D721Med (cell line): ENCODE measurements around the gene RPS27L.

ENCODE experiments used
- DNase-seq: peaks from one replicate; pipeline ENCODE4 v3.0.0; 2011; ENCODE audit warnings: low spot score; ENCODE audit not compliant: insufficient read length
- FAIRE-seq: peaks from 2 replicates; lab custom pipeline; 2011; peaks lifted over from hg19 to GRCh38; lab: Jason Lieb, UNC
- CTCF ChIP-seq: IDR thresholded peaks from 2 replicates; pipeline ENCODE4 v1.5.1; 2012; ENCODE audit warnings: mild to moderate bottlenecking, control low read depth; ENCODE audit not compliant: insufficient read depth; ENCODE audit errors: missing control alignments

RPS27L gene

GRCh38 chr15:63197626-63198025 lies 40.3 kb upstream of the RPS27L start:
- TF ChIP-seq CTCF, result no peak
- FAIRE-seq (no peak), DNase-seq (no peak)

DNA sequence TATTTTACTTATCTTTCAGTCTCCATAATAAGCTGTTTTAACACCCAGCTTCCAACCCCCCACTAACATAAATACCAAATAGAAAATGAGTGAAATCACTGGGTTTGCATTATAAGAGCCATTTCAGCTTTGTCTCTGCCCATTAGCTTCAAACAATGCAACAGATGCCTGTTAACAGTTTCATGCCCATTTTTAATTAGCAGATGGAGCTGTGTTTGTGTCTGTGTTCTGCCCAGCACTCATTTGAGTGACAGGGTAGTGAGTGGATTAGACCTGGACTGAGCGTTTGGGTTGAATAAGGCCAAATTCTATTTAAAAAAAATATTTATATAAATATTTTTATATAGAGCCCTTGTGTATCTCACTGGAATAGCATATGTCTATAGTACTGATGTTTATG lies 39.6 kb upstream of the RPS27L start:
- TF ChIP-seq CTCF, result no peak
- DNase-seq, result no peak
- FAIRE-seq, result no peak

- FAIRE-seq, result no peak
- no peak for TF ChIP-seq CTCF
- DNase-seq, result no peak
Observed at GRCh38 chr15:63195569-63196015, 38.3 kb upstream of the RPS27L start.

DNA sequence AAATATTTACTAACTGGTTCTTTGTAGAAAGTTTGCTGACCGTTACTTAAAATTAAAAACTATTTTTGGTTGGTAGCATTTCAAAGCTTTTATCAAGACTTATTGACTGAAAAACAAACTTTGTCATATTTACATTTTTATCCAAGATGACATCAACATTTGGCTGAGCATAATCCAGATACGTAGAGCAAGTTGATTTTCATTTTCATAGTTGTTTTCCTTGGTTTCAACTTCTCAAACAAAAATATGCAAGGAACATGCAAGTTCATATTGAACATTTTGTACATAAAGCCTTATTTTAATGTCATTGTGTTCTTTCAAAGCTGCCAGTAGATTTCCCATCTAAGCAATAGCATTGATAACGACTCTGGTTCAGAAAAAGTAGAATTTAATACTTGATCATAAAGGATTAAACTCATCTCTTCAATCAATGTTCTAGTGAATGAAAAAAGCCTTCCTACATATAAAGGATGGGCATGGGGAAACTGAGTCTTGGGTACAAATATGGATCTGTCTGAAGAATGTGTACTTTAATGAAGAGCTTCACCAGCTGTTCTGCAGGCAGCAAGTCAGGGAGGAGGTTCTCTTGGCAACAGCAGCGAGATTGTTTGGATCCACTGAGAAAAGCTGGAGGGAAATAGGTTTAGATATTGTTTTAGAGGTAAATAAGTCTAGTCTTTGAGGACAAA lies 37.7 kb upstream of the RPS27L start:
- FAIRE-seq (no peak), DNase-seq (no peak)
- TF ChIP-seq CTCF, result no peak

GRCh38 chr15:63194302-63194701 lies 37.0 kb upstream of the RPS27L start:
- no peak for DNase-seq
- no peak for FAIRE-seq
- TF ChIP-seq CTCF, result no peak

DNA sequence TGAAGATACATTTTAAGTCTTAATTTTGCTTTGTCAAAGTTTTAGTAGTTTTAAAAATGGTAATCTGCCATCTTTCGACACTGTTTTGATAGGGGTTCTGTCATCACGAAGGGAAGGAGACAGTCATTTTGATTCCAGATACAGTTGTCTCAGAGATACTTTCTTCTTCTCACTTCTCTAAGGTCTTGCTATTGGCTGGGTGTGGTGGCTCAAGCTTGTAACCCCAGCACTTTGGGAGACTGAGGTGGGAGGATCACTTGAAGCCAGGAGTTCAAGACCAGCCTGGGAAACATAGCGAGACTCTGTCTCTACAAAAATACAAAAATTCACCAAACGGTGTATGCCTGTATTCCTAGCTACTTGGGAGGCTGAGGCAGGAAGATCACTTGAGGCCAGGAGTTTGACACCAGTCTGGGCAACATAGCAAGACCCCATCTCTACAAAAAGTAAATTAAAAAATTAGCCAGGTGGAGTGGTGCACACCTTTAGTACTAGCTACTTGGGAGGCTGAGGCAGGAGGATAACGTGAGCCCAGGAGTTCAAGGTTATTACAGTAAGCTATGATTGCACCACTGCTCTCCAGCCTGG lies 35.4 kb upstream of the RPS27L start:
- DNase-seq (no peak), FAIRE-seq (no peak)
- TF ChIP-seq CTCF, result no peak
